HG03066 (cell line): ENCODE data around the gene SLC25A14.
A peak's percentile ranks its signal among the peaks of the same experiment; 100 is the strongest.
"Not testable (repeated sequence)": the region's sequence is repeated elsewhere in the genome, so short reads cannot be mapped to it uniquely, and the experiment has no call there.

Experiments
- ATAC-seq: cut with Tn5 transposase; IDR thresholded peaks from one replicate; pipeline ENCODE4 v1.9.1; 2021; ENCODE audit warnings: low read depth; ENCODE audit not compliant: unreplicated experiment

Gene SLC25A14, protein sequence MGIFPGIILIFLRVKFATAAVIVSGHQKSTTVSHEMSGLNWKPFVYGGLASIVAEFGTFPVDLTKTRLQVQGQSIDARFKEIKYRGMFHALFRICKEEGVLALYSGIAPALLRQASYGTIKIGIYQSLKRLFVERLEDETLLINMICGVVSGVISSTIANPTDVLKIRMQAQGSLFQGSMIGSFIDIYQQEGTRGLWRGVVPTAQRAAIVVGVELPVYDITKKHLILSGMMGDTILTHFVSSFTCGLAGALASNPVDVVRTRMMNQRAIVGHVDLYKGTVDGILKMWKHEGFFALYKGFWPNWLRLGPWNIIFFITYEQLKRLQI

DNA sequence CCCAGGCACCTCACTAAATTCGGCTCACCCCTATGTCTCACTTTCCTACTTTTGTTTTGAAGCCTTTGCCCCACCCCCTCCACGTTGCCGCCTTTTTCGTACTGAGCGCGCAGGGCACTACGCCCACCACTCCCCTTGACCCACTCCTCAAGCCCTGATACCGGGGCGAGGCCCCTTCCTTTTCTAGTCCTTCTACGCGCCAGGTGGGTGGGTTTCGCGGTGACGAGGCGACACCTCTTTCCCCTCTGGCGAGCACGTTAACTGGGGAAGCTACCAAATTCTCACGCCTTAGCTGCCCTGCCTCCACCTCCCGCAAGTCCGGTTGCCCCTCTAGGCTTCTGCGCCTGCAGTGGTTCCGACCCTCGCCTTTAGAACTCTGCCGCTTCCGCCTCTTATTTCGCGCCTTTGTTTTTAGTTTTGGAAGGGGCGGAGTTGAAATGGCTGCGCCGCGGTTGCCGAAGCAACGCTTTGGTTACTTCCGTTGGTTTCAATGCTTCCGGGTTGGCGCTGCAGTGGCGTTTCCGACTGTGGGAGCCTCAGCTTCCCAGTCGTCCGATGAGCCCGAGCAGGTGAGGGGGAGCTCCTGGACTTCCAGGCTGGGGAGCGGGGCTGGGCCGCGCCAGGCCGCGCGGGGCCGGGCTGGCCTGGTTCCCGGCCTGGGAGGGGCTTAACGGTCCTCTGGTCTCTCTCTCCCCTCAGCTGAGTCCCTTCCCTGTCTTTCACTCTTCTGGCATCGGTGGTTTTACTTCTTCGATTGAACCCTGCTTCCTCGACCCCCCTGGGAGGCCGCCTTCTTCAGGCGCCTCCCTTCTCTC lies at the start of gene SLC25A14:
Gene SLC25A14, plus strand, starts transcription at position 512 of the 815 bp plus-strand sequence. CDS start 360 bp downstream, outside the sequence.
- peak; percentile 99 for ATAC-seq

GRCh38 chrX:130295519-130296296 lies 44.0 kb upstream of the SLC25A14 start:
- ATAC-seq, result no peak

GRCh38 chrX:130296297-130296678 lies 43.4 kb upstream of the SLC25A14 start:
- ATAC-seq, result no peak

DNA sequence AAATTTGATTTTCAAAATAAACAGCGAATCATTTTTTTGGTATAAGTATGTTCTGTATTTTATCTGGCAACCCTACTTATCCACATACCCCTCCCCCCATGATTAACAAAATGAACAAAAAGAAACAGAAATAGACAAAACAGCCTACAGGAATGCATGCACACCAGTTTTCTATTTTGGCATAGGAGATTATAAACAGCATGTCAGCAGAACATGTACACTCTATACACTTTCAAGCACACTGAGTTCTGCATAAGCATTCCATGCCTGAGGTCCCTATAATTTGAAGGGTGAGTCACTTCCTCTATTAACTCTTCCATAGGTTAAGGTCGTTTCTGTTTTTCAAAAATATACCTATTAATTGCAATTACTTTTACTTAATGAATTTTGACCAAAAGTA lies 43.0 kb upstream of the SLC25A14 start:
- ATAC-seq, result no peak

DNA sequence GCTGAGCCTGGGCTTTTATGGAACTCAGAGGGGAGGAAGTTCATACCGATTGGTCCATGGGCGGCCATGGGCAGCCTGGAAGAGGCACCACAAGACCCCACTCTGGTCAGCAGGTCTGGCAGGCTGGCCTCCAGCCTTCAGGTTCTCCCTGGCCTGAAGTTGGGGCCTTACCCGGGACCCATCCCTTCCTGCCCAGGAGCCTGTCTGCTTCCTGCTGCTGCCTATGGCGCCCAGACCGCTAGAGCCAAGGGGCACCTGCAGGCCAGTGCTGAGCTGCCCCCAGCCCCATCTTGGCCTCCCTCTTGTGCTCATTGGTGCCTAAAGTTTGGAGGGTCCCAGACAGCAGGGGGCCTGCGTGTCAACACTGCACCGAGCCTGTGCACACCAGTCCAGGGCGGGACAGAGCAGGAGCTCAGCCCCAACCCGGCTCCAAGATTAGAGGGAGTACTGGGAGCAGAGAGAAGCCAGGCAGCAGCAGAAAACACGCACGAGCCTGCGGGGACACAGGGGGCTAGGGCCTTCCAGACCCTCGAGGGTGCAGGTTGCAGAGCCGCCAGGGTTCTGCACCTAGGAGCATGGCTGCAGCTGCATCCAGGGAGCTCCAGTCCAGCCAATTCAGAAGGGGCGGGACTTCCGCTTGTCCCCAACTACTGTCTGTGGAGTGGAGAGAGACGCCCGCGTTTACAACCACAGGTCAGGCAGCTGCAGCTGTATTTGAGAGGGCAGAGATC lies 40.3 kb upstream of the SLC25A14 start:
- no peak for ATAC-seq

DNA sequence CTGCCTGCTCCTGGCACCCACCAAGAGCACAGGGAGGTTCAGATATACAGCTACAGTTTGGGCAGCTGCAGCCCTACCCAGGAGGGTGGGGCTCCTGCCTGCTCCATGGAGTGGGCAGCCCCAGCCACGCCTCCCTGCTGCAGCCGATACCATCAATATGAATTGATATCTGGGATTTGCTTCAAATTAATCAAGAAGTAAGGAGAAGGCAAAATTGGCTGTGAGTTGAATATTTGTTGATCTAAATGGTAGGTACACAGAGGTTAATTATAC lies 39.8 kb upstream of the SLC25A14 start:
- ATAC-seq, result no peak

DNA sequence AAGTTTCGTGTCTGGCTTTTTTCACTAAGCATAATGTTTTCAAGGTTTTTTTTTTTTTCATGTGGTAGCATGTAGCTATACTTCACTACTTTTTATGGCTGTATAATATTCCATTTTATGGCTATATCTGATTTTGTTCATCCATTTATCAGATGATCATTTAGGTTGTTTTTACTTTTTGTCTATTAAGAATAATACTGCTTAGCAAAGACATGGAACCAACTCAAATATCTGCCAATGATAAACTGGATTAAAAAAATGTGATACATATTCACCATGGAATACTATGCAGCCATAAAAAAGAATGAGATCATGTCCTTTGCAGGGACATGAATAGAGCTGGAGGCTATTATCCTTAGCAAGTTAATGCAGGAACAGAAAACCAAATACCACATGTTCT lies 38.3 kb upstream of the SLC25A14 start:
- no peak for ATAC-seq

- ATAC-seq, result no peak
Observed at GRCh38 chrX:130301977-130302376, 37.7 kb upstream of the SLC25A14 start.

- no peak for ATAC-seq
Observed at GRCh38 chrX:130304587-130305368, 34.9 kb upstream of the SLC25A14 start.

- not testable (repeated sequence) for ATAC-seq
Observed at GRCh38 chrX:130319886-130320285, 19.8 kb upstream of the SLC25A14 start.

DNA sequence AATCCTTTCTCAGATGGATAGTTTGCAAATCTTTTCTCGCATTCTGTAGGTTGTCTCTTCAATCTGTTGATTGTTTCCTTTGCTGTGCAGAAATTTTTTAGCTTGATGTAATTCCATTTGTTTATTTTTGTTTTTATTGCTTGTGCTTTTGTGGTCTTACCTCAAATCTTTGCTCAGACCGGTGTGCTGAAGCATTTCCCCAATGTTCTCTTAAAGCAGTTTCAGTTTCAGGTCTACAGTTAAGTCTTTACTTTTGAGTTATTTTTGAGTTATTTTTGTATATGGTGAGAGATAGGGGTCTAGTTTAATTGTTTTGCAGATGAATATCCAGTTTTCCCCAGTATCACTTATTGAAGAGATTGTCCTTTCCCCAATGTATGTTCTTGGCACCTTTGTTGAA lies 18.2 kb upstream of the SLC25A14 start:
- ATAC-seq, result no peak

DNA sequence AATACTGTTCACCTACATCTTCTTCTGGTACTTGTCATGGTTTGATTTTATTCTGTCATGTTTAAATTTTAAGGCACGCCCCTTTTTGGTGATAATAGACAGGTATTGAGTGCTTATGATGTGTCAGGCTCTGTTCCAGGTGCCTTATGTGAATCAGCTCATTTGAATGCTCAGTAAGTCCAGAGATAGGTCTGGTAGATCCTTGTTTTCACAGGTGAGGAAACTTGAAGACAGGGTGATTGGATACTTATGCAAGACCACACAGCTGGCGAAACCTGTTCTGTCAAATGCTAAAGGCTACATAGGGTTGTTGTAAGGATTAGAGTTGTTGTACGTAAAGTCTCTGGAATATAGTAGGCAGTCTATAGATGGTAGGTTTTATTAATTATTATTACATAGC lies 9.6 kb upstream of the SLC25A14 start:
- no peak for ATAC-seq

DNA sequence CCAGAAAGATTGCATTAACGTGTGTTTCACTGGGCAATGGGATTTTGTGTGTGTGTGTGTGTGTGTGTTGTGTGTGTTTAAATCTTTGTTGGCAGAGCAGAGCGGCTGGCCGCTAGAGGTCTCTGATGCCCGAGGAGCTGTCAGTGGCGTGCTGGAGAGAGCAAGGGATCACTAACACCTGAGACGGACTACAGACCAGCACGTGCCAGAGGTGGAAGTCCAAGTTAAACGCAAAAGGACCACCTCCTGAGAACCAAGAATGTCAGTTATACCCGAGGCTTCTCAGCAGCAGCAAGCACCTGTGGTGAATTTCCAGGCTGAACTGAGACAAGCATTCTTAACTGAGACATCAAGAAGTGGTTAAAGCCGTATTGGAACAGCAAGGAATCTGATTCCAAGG lies 9.0 kb upstream of the SLC25A14 start:
- peak; percentile 97 for ATAC-seq

- no peak for ATAC-seq
Observed at GRCh38 chrX:130336531-130336930, 3.2 kb upstream of the SLC25A14 start.

DNA sequence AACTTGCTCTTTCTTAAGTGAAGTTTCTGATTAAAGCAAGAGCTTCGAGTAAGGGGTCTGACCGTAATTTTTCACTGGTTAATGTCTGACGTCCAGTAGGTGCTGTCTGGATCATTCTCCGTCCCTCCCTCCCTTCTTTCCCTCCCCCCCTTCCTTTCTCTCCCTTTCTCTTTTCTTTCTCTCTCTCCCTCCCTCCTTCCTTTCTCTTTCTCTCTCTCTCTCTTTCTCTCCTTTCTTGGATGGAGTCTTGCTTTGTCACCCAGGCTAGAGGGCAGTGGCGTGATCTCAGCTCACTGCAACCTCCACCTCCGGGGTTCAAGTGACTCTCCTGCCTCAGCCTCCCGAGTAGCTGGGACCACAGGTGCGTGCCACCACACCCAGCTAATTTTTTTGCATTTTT lies 850 bp upstream of the SLC25A14 start:
- not testable (repeated sequence) for ATAC-seq

- peak; percentile 6 for ATAC-seq
Observed at GRCh38 chrX:130340271-130340670, 552 bp downstream of the SLC25A14 start.

DNA sequence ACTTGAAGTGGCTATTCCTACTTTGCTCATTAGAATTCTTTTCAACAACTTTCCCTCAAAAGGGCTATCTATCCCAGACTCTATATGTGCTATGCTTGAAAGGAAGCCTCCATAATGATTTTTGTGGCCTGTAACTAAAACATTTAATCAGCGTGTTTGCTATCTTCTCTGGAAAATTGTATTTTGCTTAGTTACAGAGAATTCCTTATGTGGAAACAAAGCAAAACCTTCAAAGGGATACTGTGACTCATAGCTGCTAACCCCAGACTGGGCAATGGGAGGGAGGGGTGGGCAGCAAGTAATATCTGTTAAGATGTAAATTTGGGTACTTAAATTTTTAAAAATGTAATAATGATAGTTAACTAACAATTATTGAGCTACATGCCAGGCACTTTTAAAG lies 3.7 kb downstream of the SLC25A14 start:
- ATAC-seq, result no peak

DNA sequence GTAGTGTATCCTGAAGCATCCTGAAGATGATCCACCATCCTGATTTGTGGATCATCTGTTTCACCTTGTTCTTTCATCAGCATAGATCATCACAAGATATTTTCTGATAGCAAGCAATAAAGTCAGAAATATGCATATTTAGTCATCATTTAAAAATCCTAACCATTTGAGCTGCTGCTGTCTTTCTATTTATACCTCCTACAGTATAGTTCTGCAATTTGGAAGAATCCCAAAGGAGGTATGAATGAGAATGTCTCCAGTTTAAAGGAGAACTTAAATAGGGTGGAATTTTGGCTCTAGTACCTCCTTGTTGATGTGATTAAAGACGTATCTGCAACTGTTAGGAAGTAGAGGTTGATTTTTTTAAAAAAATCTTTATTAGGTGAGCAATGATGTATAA lies 7.6 kb downstream of the SLC25A14 start:
- ATAC-seq, result no peak

DNA sequence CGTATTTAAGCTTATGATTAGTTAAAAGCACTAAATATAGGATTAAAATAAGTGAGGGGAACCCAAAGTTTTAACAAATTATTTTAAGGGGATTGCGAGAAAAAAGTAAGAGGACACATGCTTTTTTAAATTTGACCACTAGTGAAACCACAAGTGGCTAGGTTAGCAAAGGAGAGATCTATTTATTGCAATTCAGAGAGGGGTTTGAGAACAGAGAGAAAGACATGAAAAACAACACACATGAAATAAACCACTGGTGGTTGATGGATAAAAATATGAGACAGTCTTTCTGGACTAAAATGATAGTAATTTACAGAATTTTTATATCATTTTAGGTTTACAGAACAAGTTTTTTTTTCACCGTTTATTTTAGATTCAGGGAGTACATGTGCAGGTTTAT lies 11.8 kb downstream of the SLC25A14 start:
- no peak for ATAC-seq

DNA sequence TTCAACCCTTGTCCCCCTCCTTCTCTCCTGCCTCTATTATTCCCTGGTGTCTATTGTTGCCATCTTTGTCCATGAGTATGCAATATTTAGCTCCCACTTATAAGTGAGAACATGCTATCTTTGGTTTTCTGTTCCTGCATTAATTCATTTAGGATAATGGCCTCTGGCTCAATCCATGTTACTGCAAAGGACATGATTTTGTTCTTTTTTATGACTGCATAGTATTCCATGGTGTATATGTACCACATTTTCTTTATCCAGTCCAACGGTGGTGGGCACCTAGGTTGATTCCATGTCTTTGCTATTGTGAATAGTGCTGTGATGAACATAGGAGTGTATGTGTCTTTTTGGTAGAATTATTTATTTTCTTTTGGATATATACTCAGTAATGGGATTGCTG lies 12.3 kb downstream of the SLC25A14 start:
- not testable (repeated sequence) for ATAC-seq
